OCI-M1 (cell line): ENCODE data around the gene PACSIN1.

Experiments used
- DNase-seq: peaks from one replicate; lab custom pipeline; 2025; lab: John Stamatoyannopoulos, UW

Gene PACSIN1

GRCh38 chr6:34528996-34529664 is 63.3 kb downstream of the PACSIN1 start:
- DNase-seq: no peak

DNA sequence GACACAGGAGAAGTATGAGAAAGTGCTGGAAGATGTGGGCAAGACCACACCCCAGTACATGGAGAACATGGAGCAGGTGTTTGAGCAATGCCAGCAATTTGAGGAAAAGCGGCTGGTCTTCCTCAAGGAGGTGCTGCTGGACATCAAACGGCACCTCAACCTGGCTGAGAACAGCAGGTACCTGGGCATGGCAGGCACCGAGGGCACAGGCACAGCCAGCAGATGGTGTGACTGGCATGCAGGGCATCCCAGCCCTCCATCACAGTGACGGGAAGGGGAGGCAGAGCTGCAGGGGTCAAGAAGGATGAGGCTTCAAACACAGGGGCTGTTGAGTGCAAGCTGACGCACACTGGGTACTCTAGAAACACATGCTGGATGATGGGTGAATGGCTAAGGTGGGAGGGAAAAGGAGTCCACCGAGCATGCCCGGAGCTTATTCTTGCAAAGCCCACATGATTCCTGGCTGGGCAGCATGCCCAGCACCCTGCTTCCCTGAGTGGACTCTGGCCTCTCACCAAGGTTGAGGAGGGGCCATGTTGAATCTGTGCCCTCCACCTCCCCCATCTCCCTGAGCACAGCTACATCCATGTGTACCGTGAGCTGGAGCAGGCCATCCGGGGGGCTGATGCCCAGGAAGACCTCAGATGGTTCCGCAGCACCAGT is 63.9 kb downstream of the PACSIN1 start:
- no peak for DNase-seq

DNA sequence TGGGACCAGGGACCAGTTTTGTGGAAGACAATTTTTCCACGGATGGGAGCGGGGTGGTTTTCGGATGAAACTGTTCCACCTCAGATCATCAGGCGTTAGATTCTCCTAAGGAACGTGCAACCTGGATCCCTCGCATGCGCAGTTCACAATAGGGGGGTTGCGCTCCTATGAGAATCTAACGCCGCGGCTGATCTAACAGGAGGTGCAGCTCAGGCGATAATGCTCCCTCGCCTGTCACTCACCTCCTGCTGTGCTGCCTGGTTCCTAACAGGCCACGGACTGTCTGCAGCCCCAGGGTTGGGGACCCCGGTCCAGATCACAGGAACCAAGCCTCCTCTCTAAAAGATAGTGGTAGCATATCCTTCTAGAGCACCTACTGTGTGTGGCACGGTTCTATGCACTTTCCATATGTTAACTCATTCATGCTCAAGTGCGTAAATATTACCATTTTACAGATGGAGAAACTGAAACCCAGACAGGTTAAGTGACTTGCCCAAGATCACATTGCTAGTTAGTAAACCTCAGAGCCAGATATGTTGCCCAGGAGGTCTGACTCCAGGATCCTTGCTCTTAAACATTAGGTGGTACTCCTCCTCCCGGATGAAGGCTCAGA is 65.0 kb downstream of the PACSIN1 start:
- DNase-seq: no peak

- no peak for DNase-seq
Observed at GRCh38 chr6:34531580-34532201, 65.8 kb downstream of the PACSIN1 start.

DNA sequence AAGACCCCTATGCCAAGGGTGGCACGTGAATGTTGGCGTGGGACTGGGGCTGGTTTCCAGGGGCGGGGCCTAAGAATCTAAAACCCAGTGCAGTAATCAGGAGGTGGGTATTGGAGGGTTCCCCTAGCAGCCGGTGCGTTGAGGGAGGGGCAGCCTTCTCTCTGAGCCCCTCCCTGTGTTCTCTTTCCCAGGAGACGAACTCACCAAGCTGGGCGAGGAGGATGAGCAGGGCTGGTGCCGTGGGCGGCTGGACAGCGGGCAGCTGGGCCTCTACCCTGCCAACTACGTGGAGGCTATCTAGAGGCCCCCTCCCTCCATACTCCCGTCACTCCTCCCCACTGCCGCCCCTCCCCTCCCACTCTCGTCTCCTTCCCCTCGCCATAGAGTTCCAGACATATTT is 66.4 kb downstream of the PACSIN1 start:
- DNase-seq: no peak

- no peak for DNase-seq
Observed at GRCh38 chr6:34534146-34534545, 68.3 kb downstream of the PACSIN1 start.

- DNase-seq: no peak
Observed at GRCh38 chr6:34534656-34535055, 68.8 kb downstream of the PACSIN1 start.

GRCh38 chr6:34535199-34535598 is 69.3 kb downstream of the PACSIN1 start:
- no peak for DNase-seq

DNA sequence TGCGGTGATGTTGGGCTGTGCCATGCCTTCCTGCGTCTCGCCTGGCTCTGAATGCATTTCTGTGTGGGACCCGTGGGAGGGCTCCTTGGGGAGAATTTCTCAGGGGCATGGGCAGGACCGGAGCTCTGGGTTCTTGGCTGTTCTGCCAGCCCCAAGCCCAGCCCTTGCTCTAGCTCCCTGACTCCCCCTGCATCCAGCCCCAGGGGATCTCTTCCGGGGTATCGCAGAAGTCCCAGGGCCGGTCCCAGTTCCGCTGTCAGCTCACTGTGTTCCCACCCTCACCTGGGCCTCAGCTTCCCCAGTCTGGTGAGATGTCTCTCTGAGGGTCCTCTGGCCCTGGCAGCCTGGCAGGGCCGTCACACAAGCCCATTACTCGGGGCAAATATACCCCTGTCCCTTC is 69.8 kb downstream of the PACSIN1 start:
- no peak for DNase-seq

- DNase-seq: no peak
Observed at GRCh38 chr6:34536251-34536958, 70.5 kb downstream of the PACSIN1 start.

DNA sequence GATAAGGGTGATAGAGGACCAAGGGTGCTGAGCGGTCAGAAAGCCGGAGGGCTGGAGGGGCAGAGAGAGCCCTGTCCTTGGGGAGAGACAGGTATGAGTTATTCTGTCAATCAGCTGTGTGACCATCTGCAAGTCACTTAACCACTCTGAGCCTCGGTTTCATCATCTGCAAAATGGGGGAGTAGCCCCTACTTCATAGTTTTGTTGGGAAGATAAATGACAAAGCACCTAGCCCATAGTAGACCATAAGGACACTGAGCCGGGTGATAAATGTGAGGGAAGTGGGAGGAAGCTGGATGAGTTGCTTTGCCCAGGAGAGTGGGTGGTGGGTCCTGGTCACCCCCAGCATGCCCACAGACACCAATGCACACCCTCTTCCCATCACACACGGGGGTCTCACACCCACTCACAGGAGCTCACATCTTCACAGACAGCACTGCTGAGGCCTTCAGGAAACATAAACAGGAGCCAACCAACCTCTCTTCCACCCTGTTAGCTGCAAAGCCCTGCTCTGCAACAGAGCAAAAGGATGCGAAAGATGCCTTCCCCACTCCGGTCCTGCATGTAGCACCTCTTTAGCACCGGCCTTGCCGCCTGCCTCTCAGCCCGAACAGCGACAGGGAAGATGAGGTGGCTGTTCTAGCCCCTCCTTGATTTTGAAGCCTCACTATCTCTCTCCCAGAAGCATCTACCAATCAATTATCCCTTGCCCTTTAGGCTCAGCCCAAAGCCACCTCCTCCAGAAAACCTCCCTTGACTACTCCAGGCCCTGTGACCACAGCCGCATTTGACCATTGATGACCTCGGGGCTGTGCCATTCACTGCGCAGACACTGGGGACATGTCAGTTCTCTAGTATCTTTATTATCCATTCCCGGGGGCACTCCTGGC is 71.3 kb downstream of the PACSIN1 start:
- DNase-seq: peak; percentile 28

GRCh38 chr6:34537922-34538550 is 72.2 kb downstream of the PACSIN1 start:
- DNase-seq: no peak

- no peak for DNase-seq
Observed at GRCh38 chr6:34538581-34538980, 72.7 kb downstream of the PACSIN1 start.

GRCh38 chr6:34539181-34539580 is 73.3 kb downstream of the PACSIN1 start:
- no peak for DNase-seq

DNA sequence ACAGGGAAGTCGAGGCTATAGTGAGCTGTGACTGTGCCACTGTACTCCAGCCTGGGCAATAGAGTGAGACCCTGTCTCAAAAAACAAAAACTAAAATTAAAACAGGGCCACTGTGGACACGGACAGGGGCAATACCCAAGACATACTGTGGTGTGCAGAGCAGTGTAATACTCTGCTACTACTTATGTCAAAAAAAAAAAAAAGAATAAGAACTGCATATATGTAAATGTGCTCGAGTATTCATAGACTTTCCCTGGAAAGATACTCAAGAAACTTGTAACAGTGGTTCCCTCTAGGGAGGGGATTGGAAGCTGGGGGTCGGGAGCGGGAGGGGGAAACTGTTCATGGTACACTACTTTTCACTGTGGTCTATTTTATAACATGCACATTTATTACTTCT is 74.3 kb downstream of the PACSIN1 start:
- DNase-seq: no peak

DNA sequence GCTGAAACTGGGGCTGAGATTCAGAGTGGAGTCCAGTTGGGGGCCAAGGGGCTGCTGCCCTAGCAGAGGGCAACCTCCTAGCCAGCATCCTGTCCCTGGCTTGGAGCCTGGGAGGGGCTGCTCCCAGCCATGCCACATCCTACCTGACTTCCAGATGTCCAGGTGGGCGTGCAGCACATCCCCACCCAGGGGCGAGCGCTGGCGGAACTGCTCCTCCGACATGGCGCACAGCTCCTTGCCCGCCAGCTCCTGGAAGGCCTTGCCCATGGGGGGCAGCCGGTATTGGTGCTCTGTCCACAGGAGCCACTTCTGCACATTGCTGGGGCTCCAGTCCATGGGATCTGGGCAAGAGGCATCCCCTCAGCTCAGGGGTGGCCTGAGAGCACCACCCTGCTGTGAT is 75.0 kb downstream of the PACSIN1 start:
- DNase-seq: no peak

- DNase-seq: no peak
Observed at GRCh38 chr6:34543421-34543820, 77.5 kb downstream of the PACSIN1 start.

- no peak for DNase-seq
Observed at GRCh38 chr6:34544052-34544604, 78.3 kb downstream of the PACSIN1 start.

DNA sequence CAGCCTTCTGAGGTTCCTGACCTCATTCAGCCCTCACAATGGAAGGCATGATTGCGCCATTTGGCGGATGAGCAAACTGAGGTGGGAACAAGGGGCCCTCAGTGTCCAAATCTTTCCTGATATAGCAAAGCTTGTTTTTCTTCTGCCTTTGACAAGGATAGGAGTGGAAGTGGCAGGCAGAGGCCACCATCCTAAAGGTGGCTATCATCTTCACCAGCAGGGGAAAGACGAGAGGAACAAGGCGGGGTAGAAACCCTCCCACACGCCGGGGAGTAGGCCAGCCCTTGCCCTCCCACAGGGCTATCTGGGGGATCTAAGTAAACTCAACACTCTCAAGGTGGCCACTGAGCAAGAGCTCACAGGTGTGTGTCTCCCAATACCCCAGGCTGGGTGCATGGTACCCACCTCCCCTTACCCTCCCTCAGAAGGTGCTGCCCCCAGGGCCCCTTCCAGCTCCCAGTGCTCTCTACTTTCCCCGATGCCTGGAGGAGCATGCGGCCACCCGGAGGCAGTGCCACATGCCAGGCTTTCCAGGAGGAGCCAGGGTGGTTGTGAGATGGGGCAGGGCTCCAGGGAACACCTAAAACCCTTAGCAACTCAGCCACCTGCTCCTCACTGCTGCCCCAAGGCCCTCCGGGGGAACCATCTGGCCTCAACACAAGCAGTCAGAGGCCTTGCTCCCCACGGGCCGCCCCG is 79.0 kb downstream of the PACSIN1 start:
- peak; percentile 64 for DNase-seq
